K562 treated with DMSO at 1 percent for 48 hours (cell line): ENCODE results near the gene COG2. TPM values are rescaled to one million over a fixed set of nuclear protein-coding genes. Genes with fewer than 3 reads are reported as not detected.

Experiments
- total RNA-seq: library from RNA; unstranded; fragments of 300-600 nt; gene quantifications from 2 replicates; pipeline ENCODE4 v1.2.3, GENCODE V29; 2022; ENCODE audit warnings: low replicate concordance; ENCODE audit errors: extremely low read depth

The COG2 gene
- total RNA-seq = not detected in 2 replicates

GRCh38 chr1:230642263-230642959 lies at the start of gene COG2:
Gene COG2 (plus strand): TSS chr1:230642481. CDS start chr1:230642607, 126 bp downstream.

GRCh38 chr1:230713915-230714764 lies 71.9 kb downstream of the COG2 start, which contains the start of gene AGT:
Gene AGT (minus strand): TSS chr1:230714122. CDS start chr1:230710823, 3,299 bp downstream.

Other genes starting within 250 kb of the COG2 start
- not detected in 2 replicates for gene PGBD5, start 216.1 kb upstream of the COG2 start, total RNA-seq
- gene AGT, start 71.6 kb downstream of the COG2 start, total RNA-seq = not detected in 2 replicates
- gene CAPN9, start 104.9 kb downstream of the COG2 start, total RNA-seq = not detected in 2 replicates
- gene C1orf198, start 226.0 kb downstream of the COG2 start, total RNA-seq = not detected in 2 replicates